Measurements from ENCODE around the gene RPS6KA5.
"Not testable (repeated sequence)": the region's sequence is repeated elsewhere in the genome, so short reads cannot be mapped to it uniquely, and the experiment has no call there.

RPS6KA5 gene

DNA sequence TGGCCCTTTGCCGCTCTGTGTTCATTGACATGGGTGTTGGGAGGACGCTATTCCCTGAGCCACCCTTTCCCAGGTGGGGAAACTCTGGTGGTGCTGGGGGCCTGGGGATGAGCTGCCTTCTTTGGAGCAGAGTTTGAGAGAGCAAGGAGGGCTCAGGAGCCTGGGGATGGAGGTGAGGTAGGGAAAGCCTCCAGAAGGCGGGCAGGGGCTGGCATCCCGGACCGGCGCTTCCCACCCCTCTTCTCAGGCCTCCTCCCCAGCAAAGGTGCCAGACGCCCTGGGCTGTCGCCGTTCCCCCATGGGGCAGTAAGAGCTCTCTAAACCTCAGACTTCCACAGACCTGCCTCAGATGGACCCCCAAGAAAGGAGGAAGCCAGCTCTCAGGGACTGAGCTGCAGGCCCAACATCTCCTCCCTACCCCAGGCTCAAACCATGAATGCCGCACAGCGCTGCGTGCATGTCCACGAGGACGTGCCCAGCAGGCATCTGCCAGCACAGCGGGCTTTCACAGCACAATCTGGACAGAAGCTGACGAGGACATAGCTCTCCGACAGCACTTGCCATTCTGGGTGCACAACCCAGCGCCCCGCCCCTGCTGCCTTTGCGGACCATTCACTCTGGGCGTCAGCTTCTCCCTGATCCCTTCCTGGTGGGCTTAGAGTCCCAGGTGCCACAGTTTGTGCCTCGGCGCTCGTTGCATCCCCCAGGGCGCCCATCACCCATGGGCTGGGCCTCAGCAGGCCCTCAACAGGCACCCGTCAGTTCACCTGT is 229.3 kb downstream of the RPS6KA5 start:
- no peak overlapping the region for H3K27ac ChIP-seq
- TF ChIP-seq, protein P1, sequence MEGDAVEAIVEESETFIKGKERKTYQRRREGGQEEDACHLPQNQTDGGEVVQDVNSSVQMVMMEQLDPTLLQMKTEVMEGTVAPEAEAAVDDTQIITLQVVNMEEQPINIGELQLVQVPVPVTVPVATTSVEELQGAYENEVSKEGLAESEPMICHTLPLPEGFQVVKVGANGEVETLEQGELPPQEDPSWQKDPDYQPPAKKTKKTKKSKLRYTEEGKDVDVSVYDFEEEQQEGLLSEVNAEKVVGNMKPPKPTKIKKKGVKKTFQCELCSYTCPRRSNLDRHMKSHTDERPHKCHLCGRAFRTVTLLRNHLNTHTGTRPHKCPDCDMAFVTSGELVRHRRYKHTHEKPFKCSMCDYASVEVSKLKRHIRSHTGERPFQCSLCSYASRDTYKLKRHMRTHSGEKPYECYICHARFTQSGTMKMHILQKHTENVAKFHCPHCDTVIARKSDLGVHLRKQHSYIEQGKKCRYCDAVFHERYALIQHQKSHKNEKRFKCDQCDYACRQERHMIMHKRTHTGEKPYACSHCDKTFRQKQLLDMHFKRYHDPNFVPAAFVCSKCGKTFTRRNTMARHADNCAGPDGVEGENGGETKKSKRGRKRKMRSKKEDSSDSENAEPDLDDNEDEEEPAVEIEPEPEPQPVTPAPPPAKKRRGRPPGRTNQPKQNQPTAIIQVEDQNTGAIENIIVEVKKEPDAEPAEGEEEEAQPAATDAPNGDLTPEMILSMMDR (IDR thresholded peaks at IDR 0.05), result no peak
- no peak for TF ChIP-seq ZFX (IDR thresholded peaks at IDR 0.05; ENCODE audit: borderline replicate concordance)

DNA sequence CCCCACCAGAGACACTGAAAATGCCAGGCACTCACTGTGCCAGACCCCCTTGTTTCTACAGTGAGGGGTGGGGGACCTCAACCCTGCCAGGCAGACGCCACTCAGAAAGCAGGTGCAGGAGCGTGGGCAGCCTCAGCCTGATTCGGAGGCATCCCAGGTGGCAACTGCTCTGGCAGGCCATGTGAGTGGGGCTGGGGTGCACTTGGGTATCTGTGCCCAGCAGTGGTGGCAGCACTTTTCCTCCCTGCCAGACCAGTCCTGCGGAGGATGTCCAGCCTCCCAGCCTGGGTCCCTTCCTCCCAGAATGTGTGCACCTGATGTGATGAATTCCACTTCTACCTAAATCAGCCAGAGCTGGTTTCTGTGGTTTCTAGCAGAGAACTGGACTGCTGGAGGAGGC is 230.8 kb downstream of the RPS6KA5 start:
- TF ChIP-seq, protein P1 (IDR thresholded peaks at IDR 0.05), result no peak
- TF ChIP-seq ZFX (IDR thresholded peaks at IDR 0.05; ENCODE audit: borderline replicate concordance), result no peak
- no peak overlapping the region for H3K27ac ChIP-seq

DNA sequence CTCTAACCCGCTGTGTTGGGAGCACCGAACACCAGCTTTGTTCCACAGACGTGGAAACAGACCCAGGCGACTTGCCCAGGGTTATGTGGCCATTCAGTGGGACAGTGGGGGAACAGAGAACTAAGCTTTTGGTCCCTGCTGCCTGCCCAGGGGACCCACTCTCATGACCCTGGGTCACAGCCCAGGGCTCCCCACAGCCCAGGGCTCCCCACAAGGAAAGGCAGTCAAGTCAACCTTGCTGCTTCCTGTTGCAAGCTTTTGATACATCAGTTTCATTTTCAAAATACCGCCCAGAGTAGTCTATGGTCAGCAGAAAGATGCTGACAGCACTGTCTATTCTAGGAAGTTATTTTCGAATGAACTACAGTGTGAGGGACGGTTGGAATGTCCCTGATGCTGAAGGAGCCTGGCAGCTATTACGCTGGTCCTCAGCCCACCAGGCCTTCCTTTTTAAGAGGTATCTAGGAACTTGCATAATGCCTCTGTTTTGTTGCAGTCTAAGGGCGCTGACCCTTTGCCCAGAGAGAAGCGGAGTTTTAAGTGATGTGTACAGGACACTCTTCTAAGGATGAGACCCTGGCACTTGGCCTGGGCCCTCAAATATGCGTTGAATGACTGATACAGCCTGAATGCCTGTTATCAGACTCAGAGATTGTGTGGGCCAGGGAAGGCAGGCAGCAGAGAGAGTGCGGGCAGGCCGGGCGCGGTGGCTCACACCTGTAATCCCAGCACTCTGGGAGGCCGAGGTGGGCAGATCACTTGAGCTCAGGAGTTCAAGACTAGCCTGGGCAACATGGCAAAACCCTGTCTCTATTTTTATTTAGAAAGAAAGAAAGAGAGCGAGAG is 231.6 kb downstream of the RPS6KA5 start:
- TF ChIP-seq, protein P1 (IDR thresholded peaks at IDR 0.05), result no peak
- no peak for TF ChIP-seq ZFX (IDR thresholded peaks at IDR 0.05; ENCODE audit: borderline replicate concordance)
- H3K27ac ChIP-seq, result no peak overlapping the region

- no peak overlapping the region for H3K27ac ChIP-seq
- TF ChIP-seq, protein P1 (IDR thresholded peaks at IDR 0.05), result no peak
- no peak for TF ChIP-seq ZFX (IDR thresholded peaks at IDR 0.05; ENCODE audit: borderline replicate concordance)
Measured at GRCh38 chr14:90827919-90828610, 232.4 kb downstream of the RPS6KA5 start.

DNA sequence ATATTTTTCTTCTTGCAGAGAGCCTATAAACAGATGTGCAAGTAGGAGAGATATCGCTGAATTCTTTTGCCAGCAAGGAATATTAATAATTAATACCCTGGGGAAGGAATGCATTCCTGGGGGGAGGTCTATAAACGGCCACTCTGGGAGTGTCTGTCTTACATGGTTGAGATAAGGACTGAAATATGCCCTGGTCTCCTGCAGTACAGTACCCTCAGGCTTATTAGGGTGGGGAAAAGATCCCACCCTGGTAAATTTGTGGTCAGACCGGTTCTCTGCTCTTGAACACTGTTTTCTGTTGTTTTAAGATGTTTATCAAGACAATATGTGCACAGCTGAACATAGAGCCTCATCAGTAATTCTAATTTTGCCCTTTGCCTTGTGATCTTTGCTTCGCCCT is 236.9 kb downstream of the RPS6KA5 start:
- not testable (repeated sequence) for H3K27ac ChIP-seq

DNA sequence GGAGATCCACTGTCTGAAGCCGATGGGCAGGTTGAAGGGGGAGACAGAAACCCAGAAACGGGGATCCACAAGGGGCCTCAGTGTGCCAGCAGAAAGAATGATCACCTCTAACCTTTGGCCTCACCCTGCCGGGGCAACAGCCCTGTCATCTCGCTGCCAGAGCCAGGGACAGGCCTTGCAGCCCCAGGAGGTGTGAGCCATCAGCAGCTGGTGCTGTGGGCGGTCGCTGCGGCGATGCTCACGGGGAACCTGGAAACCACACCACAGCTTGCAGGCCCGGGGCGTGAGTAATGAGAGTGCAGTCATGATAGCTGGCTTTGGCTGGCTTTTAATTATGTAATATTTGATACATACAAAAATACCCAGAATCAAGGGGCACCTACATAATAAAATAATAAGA is 239.5 kb downstream of the RPS6KA5 start:
- no peak overlapping the region for H3K27ac ChIP-seq
- TF ChIP-seq, protein P1 (IDR thresholded peaks at IDR 0.05), result no peak
- no peak for TF ChIP-seq ZFX (IDR thresholded peaks at IDR 0.05; ENCODE audit: borderline replicate concordance)

DNA sequence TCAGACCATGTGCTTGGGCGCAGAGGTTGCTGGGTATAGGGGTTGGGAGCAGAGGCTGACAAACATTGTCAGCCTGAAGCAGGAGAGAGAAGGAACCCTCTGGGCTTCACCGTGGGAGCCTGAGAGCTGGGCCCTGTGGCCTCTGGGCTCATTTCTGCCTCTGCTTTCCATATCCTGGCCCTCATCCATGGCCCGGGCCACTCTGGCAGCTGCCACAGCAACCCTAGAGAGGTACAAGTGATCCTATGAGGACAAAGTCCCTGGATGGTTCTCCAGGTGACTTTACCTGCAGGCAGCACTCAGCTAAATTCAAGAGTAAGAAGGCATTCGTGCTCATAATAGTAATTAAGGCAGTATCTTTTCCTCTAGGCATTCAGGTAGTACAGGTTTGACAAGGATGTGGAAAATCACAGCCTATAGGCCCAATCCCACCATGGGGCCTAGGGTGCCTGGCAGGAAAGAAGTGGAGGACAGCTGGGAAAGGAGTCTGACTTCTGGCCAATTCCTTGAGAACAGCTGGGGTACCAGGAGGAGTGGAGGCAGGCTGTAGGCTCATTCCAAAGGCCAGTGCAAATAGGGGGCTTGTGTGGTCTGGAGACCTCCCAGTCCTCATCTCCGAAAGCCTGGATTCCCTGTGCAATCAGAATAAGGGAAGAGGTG is 240.6 kb downstream of the RPS6KA5 start:
- TF ChIP-seq, protein P1 (IDR thresholded peaks at IDR 0.05), result no peak
- TF ChIP-seq ZFX (IDR thresholded peaks at IDR 0.05; ENCODE audit: borderline replicate concordance), result no peak
- no peak overlapping the region for H3K27ac ChIP-seq
